ENCODE results near the gene CCDC85B.

DNA sequence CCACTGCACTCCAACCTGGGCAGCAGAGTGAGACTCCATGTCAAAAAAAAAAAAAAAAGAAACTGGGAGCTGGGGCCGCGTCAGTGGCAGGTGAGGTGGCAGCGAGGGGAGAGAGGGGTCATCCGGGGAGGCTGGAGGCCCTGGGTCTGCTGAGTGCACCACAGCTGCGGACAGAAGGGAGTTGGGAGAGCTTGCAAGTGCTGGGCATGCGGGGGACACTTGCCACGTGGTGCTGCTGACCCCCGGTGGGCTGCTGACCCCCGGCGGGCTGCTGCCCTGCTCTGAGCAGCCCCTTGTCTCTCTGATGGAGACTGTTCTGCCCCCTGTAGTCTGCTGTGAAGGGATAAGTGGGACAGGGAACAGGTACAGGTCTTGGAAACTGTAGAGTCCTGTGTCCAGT lies 31.4 kb downstream of the CCDC85B start:
- TF ChIP-seq CREM (CRISPR knock-in tag; IDR thresholded peaks at IDR 0.05) (no peak), KAT7 (CRISPR knock-in tag; IDR thresholded peaks at IDR 0.05; ENCODE audit: borderline replicate concordance) (no peak), ZNF138 (CRISPR knock-in tag; conservative IDR thresholded peaks at IDR 0.05) (no peak), SP1 (CRISPR knock-in tag; conservative IDR thresholded peaks at IDR 0.05) (no peak), RELA (CRISPR knock-in tag; IDR thresholded peaks at IDR 0.05; ENCODE audit: borderline replicate concordance) (no peak), ZNF263 (CRISPR knock-in tag; IDR thresholded peaks at IDR 0.05; ENCODE audit: low read depth) (no peak), NFYB (CRISPR knock-in tag; conservative IDR thresholded peaks at IDR 0.05; ENCODE audit: low read depth) (no peak), ZNF121 (CRISPR knock-in tag; IDR thresholded peaks at IDR 0.05) (no peak)
- TF ChIP-seq, protein P1, sequence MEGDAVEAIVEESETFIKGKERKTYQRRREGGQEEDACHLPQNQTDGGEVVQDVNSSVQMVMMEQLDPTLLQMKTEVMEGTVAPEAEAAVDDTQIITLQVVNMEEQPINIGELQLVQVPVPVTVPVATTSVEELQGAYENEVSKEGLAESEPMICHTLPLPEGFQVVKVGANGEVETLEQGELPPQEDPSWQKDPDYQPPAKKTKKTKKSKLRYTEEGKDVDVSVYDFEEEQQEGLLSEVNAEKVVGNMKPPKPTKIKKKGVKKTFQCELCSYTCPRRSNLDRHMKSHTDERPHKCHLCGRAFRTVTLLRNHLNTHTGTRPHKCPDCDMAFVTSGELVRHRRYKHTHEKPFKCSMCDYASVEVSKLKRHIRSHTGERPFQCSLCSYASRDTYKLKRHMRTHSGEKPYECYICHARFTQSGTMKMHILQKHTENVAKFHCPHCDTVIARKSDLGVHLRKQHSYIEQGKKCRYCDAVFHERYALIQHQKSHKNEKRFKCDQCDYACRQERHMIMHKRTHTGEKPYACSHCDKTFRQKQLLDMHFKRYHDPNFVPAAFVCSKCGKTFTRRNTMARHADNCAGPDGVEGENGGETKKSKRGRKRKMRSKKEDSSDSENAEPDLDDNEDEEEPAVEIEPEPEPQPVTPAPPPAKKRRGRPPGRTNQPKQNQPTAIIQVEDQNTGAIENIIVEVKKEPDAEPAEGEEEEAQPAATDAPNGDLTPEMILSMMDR (IDR thresholded peaks at IDR 0.05) = no peak
- TF ChIP-seq, protein P2, sequence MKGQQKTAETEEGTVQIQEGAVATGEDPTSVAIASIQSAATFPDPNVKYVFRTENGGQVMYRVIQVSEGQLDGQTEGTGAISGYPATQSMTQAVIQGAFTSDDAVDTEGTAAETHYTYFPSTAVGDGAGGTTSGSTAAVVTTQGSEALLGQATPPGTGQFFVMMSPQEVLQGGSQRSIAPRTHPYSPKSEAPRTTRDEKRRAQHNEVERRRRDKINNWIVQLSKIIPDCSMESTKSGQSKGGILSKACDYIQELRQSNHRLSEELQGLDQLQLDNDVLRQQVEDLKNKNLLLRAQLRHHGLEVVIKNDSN (CRISPR knock-in tag; IDR thresholded peaks at IDR 0.05) = no peak
